Choroid plexus epithelial cell (primary cell): Measurements from ENCODE around the gene LGALS8.

Source experiments
- DNase-seq: peaks from one replicate; pipeline ENCODE4 v3.0.0-alpha.2; 2010; ENCODE audit warnings: low read depth
- H3K4me3 ChIP-seq: 2 replicates; pipeline ENCODE4 v1.5.1; 2011; ENCODE audit warnings: low read depth, mild to moderate bottlenecking, control low read depth, low read length, moderate library complexity
- CTCF ChIP-seq: conservative IDR thresholded peaks from 2 replicates; pipeline ENCODE4 v1.5.1; 2011; ENCODE audit warnings: low read depth, mild to moderate bottlenecking, control low read depth, inconsistent platforms, low read length, moderate library complexity

LGALS8 gene

DNA sequence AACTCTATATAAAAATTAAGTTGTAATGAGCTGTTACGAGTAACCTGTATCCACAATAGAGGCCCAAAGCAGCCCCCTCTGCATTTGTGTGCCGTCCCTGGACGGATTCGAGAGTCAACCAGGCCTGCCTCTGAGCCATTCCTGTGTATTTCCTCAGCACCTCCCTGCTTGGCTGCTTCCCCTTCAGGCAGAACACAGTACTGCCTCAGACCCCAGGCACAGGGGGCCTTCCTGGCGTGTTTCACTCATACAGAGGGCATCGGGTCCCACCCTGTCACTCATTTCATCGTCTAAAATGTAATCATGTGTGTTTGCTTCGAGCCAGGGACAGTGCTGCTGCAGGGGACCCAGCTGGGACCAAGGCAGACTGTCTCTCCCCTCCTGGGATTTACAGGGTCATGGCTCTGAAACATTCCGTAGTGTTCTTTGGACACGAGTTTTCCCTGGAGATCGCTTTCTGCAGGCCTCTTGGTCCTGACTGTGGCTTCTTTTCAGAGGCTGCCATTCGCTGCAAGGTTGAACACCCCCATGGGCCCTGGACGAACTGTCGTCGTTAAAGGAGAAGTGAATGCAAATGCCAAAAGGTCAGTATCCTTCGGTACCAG lies 19.4 kb downstream of the LGALS8 start:
- no peak for DNase-seq
- peak; percentile 32 for TF ChIP-seq CTCF
- H3K4me3 ChIP-seq: no peak overlapping the region

DNA sequence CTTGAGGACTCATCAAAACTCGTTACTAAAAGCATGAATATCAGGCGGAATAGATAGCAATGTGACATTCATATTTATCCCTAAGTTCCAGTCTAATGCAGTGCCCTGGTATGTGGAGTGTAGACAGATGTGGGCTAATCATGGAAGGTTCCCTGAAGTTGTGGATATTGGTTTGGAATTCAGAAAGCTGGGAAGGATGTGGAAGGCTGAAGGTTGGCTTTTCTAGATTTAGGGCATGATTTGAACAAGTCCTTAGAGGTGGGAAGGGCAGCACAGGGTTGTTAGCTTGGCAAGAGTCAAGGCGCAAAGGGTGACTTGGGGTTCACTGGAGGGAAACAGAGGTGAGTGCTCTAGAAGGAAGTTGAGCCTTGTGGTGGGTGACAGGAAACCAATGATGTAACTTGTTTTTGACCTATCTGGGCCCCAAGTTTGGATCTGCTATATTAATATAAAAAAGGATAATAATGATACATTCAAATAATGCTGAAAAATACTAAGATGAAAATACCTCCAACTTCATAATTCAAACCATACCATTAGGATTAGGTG lies 21.9 kb downstream of the LGALS8 start:
- TF ChIP-seq CTCF: no peak

GRCh38 chr1:236548452-236548851 lies 24.7 kb downstream of the LGALS8 start:
- no peak overlapping the region for H3K4me3 ChIP-seq
- TF ChIP-seq CTCF: no peak
- no peak for DNase-seq

More for the DNA sequence above, 21.9 kb downstream of the LGALS8 start:
- H3K4me3 ChIP-seq: no peak overlapping the region
- no peak for DNase-seq

- no peak for DNase-seq
- TF ChIP-seq CTCF: no peak
- H3K4me3 ChIP-seq: no peak overlapping the region
Observed at GRCh38 chr1:236550961-236551851, 27.4 kb downstream of the LGALS8 start.

- no peak overlapping the region for H3K4me3 ChIP-seq
- TF ChIP-seq CTCF: no peak
- DNase-seq: no peak
Observed at GRCh38 chr1:236552096-236552495, 28.3 kb downstream of the LGALS8 start.

DNA sequence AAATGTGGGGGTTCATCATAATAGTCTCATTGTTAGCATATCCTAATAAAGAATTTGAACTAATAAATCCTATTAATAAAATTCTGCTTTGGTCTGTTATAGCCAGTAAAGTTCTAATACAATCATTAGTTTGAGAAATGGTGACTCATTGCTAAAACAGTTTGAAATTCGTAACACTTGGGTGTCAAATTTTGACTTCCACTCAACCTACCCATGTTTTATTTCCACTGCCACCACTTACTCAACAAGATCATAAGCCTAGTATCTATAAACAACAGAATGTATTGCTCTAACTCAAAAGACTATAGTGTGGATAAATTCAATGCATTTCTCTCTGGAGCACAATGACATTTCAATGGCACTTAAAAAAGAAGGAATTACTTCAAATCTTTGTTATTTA lies 29.1 kb downstream of the LGALS8 start:
- DNase-seq: peak; percentile 61
- TF ChIP-seq CTCF: no peak
- H3K4me3 ChIP-seq: no peak overlapping the region

DNA sequence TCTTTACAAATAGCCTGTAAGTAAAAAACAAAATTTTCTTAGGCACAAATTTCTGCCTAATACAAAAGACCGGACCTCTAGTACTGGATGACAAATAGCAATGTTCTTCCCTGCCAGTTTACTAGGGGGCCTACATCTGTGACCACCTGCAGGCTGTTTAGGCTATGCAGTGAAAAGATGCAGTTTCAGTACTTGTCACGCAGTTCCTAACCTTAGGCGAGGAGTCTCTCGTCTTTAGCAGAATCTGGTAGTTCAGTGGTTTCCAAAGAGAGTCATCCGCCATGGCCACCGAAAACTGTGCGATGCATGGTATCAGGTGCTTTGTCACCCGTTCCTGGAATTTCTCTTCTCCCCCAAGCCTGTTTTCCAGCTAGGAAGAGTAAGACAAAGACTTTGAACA lies 29.6 kb downstream of the LGALS8 start:
- no peak overlapping the region for H3K4me3 ChIP-seq
- no peak for TF ChIP-seq CTCF
- DNase-seq: no peak
